Upper lobe of right lung (tissue), 1 donor: ENCODE results near the gene DTNBP1. TPM values are rescaled to one million over a fixed set of nuclear protein-coding genes. Genes with fewer than 3 reads are reported as not detected.

Source experiments
- ATAC-seq: fragments of 200-7000 bp; cut with Tn5 transposase; one replicate; pipeline ENCODE4 v1.9.1; 2020; ENCODE audit warnings: mild to moderate bottlenecking, moderate library complexity
- DNase-seq: peaks from one replicate; pipeline ENCODE4 v3.0.0-alpha.2; 2020
- H3K27ac ChIP-seq: fragments of 200-600 bp; one replicate; pipeline ENCODE4 v1.8.0; 2022
- H3K27me3 ChIP-seq: fragments of 200-600 bp; one replicate; pipeline ENCODE4 v1.8.0; 2022; ENCODE audit warnings: mild to moderate bottlenecking
- H3K36me3 ChIP-seq: fragments of 200-600 bp; one replicate; pipeline ENCODE4 v1.8.0; 2022
- H3K4me1 ChIP-seq: fragments of 200-600 bp; one replicate; pipeline ENCODE4 v1.8.0; 2022
- H3K4me3 ChIP-seq: fragments of 200-600 bp; one replicate; pipeline ENCODE4 v1.8.0; 2022; ENCODE audit warnings: mild to moderate bottlenecking
- H3K9me3 ChIP-seq: fragments of 200-600 bp; one replicate; pipeline ENCODE4 v1.8.0; 2022
- intact Hi-C: fragments of 100-400 bp; cut with DNase I; formaldehyde crosslinking; loops from one replicate; pipeline ENCODE4 v1.11.0; 2022
- long read RNA-seq: library from polyadenylated mRNA; unstranded; transcript quantifications from one replicate; pipeline ENCODE4 v2.0.0, GENCODE V29; 2021
- total RNA-seq: library from RNA; stranded (reverse); fragmentation: NEBNext Ultra II Directional; extraction: Animal tissue kit (Norgen Biotek cat#: 25700); gene quantifications from one replicate; pipeline ENCODE4 v1.2.1, GENCODE V29; 2021
- TF ChIP-seq, protein P1 (sequence below): fragments of 200-600 bp; IDR thresholded peaks from one replicate; pipeline ENCODE4 v1.8.0; 2022; ENCODE audit warnings: antibody characterized with exemption
- donor health status: DM: no; HTN: yes; CAD: no; lungs with severe emphysema.

The DTNBP1 gene, protein sequence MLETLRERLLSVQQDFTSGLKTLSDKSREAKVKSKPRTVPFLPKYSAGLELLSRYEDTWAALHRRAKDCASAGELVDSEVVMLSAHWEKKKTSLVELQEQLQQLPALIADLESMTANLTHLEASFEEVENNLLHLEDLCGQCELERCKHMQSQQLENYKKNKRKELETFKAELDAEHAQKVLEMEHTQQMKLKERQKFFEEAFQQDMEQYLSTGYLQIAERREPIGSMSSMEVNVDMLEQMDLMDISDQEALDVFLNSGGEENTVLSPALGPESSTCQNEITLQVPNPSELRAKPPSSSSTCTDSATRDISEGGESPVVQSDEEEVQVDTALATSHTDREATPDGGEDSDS
- 25.9 TPM for total RNA-seq
- long read RNA-seq, transcript DTNBP1-202 (10 exons, 1,403 nt), result major isoform, 24 of 46 reads
- long read RNA-seq, partial matches to known transcripts, result 2 of 46 reads
- long read RNA-seq, other reads (novel, unspliced or antisense), result 14 of 46 reads

DNA sequence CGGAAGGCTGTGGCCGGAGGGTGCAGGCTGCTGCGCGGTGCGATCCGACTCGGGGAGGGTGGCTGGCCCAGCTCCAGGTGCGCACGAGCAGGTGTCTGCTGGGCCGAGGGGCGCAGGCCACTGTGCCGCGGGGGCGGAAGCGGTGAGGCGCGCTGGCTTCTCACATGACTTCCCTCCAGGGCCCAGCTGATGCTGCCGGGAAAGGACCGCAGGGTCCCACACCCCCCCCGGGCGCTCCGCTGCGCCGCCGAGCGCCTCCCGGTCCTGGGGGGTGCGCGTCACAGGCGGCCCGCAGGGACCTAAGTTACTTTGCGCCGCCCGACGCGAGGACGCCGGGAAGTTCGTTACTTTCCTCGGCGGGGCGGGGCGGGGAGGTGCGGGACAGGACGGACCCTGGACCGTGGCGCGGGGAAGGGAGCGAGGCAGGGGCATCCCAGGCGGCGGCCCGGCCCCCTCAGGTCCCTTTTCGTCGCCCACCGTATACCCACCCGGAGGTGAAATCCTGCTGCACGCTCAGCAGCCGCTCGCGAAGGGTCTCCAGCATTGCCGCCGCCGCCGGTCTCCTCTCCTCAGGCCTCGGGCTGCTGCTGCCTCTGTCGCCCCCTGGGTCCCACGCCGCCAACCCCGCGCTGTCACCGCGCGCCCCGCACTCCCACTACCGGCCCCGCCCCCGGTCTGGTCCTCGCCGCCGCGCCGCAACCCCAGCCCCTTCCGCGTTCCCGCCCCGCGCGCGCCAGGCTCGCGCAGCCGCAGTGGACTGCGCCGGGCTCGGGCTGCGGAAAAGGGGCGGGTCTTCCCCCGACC, at the start of gene DTNBP1:
Gene DTNBP1 (minus strand): TSS at position 703 of the 804 bp plus-strand sequence. CDS start 159 bp downstream, at position 544.
- DNase-seq, result peak; percentile 93
- H3K27ac ChIP-seq, result peak within 1 kb of the TSS; percentile 85
- peaks cover 17% of the 10 kb centered on the region for H3K4me1 ChIP-seq
- H3K9me3 ChIP-seq, result no peaks in the 10 kb centered on the region
- no peaks in the 10 kb centered on the region for H3K27me3 ChIP-seq
- TF ChIP-seq, protein P1, sequence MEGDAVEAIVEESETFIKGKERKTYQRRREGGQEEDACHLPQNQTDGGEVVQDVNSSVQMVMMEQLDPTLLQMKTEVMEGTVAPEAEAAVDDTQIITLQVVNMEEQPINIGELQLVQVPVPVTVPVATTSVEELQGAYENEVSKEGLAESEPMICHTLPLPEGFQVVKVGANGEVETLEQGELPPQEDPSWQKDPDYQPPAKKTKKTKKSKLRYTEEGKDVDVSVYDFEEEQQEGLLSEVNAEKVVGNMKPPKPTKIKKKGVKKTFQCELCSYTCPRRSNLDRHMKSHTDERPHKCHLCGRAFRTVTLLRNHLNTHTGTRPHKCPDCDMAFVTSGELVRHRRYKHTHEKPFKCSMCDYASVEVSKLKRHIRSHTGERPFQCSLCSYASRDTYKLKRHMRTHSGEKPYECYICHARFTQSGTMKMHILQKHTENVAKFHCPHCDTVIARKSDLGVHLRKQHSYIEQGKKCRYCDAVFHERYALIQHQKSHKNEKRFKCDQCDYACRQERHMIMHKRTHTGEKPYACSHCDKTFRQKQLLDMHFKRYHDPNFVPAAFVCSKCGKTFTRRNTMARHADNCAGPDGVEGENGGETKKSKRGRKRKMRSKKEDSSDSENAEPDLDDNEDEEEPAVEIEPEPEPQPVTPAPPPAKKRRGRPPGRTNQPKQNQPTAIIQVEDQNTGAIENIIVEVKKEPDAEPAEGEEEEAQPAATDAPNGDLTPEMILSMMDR, result no peak
- peak; percentile 96 for ATAC-seq
- intact Hi-C loops, result no loop called here
- H3K36me3 ChIP-seq, result peaks cover 7% of the 10 kb centered on the region
- H3K4me3 ChIP-seq, result peak within 1 kb of the TSS; percentile 95

DNA sequence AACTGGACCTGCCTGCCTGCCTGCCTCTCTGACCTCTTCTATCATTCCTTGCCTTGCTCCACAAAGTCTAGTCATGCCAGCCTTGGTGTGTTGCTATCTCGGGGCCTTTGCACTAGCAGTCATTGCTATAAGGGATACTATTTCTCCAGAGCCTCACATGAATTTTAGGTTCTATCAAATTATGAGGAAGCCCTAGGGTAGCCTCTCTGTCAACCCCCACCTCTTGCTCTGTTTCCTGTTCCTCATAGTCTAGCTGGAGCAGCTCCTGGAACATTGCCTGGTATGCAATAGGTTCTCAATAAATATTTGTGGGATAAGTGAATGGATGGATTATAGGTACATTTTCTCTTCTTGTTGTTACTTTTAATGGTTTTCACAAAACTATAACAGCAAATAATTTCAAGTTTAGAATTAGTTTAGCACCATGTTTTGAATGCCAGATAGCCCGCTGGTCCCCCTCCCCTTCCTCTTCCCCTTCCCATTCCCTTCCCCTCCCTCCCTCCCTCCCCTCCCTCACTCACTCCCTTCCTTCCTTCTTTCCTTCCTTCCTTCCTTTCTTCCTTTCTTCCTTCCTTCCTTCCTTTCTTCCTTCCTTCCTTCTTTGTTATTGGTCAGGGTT, 46.9 kb upstream of the DTNBP1 start:
- H3K27me3 ChIP-seq, result no peaks in the 10 kb centered on the region
- TF ChIP-seq, protein P1, result no peak
- ATAC-seq (peak; percentile 62), DNase-seq (no peak)
- no peak overlapping the region for H3K4me3 ChIP-seq
- no peaks in the 10 kb centered on the region for H3K36me3 ChIP-seq
- intact Hi-C loops, result no loop called here
- no peaks in the 10 kb centered on the region for H3K9me3 ChIP-seq
- no peak overlapping the region for H3K27ac ChIP-seq
- H3K4me1 ChIP-seq, result no peaks in the 10 kb centered on the region

DNA sequence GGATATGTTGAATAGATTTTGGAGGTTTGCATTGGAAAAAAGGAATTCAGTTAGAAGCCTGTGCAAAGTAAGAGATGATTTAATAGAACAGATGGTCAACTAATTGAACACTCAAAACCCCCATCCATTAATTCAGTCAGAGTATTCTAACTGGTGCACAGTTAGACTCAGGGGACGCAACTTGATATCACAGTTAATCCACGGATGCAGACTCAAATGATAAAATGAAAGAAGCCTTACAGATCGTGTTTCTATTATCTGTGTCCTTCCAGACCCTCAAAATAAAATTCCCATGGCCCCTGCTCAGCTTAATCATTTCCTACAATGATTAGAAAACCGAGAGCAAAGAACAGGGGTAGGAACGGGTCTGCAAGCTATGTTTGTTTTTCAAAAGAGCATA, 45.4 kb upstream of the DTNBP1 start:
- ATAC-seq (no peak), DNase-seq (no peak)
- intact Hi-C loops, result no loop called here
- no peaks in the 10 kb centered on the region for H3K27me3 ChIP-seq
- no peak overlapping the region for H3K4me3 ChIP-seq
- no peaks in the 10 kb centered on the region for H3K4me1 ChIP-seq
- H3K36me3 ChIP-seq, result no peaks in the 10 kb centered on the region
- no peak overlapping the region for H3K27ac ChIP-seq
- no peaks in the 10 kb centered on the region for H3K9me3 ChIP-seq
- TF ChIP-seq, protein P1, result no peak

DNA sequence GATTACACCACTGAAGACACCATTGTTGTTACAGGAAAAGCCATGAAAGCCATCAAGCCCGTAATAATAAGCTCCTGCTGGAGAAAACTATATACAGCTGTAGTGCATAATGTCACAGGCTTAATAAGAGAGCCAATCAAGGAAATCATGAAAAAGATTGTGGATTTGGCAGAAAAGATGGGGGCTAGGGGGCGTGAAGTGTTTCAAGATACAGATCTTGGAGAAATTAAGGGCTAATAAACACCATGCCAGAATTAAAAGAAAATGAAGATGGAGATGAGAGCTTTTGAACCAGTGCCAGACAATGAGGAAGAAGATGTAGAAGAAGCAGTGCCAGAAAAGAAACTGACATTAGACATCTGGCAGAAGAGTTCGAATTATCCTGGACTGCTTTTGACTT, 43.2 kb upstream of the DTNBP1 start:
- Histone ChIP-seq H3K4me3 (no peak overlapping the region), H3K4me1 (no peaks in the 10 kb centered on the region), H3K27me3 (no peaks in the 10 kb centered on the region), H3K9me3 (no peaks in the 10 kb centered on the region), H3K36me3 (no peaks in the 10 kb centered on the region), H3K27ac (no peak overlapping the region)
- TF ChIP-seq, protein P1, result no peak
- no peak for DNase-seq
- ATAC-seq, result no peak
- intact Hi-C loops, result no loop called here

GRCh38 chr6:15698471-15698870, 35.6 kb upstream of the DTNBP1 start:
- Histone ChIP-seq H3K36me3 (no peaks in the 10 kb centered on the region), H3K4me3 (no peak overlapping the region), H3K27me3 (no peaks in the 10 kb centered on the region), H3K9me3 (no peaks in the 10 kb centered on the region), H3K4me1 (no peaks in the 10 kb centered on the region), H3K27ac (no peak overlapping the region)
- TF ChIP-seq, protein P1, result no peak
- DNase-seq (no peak), ATAC-seq (no peak)
- intact Hi-C loops, result no loop called here
